ENCODE results near the gene VASN.
A peak's percentile ranks its signal among the peaks of the same experiment; 100 is the strongest.
"Not testable (repeated sequence)": the region's sequence is repeated elsewhere in the genome, so short reads cannot be mapped to it uniquely, and the experiment has no call there.

The VASN gene

DNA sequence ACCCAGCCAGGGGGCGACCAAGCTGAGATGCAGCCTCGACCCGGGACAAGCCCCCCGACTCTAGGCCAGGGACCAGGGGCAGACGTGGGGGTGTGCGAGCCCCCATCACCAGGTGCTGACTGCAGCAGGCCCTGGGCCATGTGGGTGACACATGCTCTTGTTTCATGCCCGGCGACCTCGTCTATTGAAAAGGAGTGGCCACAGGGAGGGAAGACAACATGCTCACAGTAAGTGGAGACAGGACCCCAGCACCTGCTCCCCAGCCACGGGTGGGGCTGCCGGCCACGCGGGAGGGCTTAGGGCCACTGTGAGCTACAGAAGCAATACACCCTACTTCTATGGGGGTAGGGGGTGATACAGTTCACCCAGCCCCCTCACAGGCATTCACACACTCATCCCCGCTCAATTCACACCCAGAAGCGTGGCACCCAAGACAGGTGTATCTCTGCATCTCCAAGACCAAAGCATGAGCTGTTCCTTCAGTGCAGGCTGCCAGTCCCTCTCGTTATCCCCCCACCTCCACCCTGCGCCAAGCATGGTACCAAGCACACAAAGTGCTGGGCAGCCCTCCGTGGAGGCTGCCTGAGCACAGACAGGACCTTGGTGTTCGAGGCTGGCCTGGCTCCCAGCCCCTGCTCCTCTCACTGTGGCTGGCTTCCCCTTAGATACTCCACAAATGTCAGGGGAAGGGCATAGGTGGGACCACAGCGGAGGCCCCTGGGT, 13.6 kb downstream of the VASN start:
- no peak for DNase-seq (ENCODE audit: low read depth)

- no peak for DNase-seq (ENCODE audit: low read depth)
Observed at GRCh38 chr16:4385789-4386450, 14.3 kb downstream of the VASN start.

GRCh38 chr16:4386451-4386805, 14.8 kb downstream of the VASN start:
- DNase-seq (ENCODE audit: low read depth) = no peak

- DNase-seq (ENCODE audit: low read depth) = peak; percentile 55
Observed at GRCh38 chr16:4386951-4387565, 15.4 kb downstream of the VASN start.

- no peak for DNase-seq (ENCODE audit: low read depth)
Observed at GRCh38 chr16:4387781-4388180, 16.1 kb downstream of the VASN start.

GRCh38 chr16:4388271-4389021, 16.8 kb downstream of the VASN start:
- DNase-seq (ENCODE audit: low read depth) = no peak

- no peak for DNase-seq (ENCODE audit: low read depth)
Observed at GRCh38 chr16:4389051-4389955, 17.7 kb downstream of the VASN start.

DNA sequence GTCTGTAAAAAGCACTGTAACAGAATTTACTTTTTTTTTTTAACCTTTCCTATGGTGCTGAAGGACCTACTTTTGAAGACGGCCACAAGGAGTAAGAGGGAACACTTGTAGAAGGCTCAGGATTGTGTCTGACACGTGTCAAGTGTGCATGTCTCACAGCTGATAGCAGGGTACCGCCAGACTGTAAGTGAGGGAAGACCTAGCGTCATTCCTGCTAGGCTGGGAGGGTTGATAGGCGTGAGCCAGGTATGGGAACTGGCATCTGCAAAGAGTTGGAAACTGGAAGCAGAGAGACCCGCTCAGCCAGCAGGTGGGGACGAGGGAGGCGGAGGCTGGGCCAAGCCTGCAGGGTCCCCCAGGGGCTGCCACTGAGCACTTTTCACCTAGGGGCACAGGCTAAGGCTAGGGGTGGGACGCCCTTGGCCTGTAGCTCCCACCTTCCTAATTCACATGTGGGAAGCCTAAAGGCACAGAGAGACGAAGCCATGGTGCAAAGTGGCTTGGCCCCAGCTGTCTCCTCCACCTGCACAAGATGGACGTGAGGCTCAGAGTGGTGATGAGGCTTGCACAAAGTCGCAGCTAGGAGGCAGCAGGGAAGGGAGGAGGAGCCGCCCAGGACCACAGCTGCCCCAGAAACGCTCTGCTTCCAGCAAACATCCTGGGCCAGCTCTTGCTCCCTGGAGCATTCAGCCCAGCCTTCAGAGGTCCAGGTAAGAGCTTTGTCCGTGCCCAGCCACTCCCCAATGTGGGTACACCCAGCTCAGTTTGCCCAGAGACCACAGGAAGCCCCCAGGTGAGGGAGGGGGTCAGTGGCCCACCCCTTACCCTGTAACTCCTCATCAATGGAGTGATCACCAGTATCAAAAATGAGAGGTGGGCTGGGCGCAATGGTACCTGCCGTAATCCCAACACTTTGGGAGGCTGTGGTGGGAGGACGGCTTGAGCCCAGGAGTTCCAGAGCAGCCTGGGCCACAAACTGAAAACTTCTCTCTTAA, 18.9 kb downstream of the VASN start:
- no peak for DNase-seq (ENCODE audit: low read depth)

GRCh38 chr16:4391631-4392381, 20.2 kb downstream of the VASN start:
- DNase-seq (ENCODE audit: low read depth) = no peak

DNA sequence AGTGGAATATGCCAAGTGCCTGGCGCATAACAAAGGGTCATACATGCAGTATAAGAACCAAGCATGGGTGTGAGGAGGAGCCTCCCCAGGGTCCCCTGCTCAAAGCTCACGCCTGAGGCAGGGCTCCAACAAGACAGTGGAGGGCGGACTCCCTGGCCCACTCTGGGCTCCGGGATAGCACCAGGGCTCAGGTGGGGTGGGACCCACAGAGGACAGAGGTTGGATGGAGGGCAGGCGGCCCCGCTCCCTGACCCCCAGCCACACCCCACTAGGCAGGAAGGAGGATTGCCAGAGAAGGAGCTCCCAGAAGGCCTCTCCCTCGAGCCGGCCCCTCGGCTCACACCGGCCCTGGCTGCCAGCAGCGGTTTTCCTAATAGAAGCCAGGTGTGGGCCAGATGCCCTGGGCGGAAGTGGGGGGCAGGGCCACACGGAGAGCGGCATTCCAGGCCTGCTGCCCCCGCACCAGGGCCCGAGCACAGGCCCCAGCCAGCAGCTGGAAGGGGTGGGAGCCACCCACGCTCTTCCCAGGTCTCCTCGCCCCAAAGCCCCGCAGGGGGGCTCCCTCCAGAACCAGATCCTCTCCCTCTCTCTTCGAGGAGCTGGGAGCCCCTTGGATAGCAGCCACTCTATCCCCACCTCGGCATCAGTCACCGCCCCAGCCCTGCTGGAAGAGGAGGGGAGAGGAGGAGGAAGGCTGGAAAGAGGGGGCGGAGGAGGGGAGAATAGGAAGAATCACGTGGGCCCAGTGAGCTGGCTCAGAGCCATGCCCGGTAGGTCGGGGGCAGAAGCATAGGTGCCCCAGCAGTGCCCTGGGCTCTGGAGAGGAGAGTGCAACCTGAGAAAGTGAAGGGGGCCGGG, 21.0 kb downstream of the VASN start:
- DNase-seq (ENCODE audit: low read depth) = peak; percentile 48

GRCh38 chr16:4393240-4393600, 21.6 kb downstream of the VASN start:
- no peak for DNase-seq (ENCODE audit: low read depth)

DNA sequence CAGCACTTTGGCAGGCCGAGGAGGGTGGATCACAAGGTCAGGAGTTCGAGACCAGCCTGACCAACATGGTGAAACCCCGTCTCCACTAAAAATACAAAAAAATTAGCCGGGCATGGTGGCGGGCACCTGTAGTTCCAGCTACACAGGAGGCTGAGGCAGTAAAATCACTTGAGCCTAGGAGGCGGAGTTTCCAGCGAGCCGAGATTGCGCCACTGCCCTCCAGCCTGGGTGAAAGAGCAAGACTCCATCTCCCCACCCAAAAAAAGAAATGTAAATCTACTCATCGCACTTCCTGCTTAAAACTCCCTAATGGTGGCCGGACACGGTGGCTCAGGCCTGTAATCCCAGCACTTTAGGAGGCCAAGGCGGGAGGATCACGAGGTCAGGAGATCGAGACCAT, 22.2 kb downstream of the VASN start:
- not testable (repeated sequence) for DNase-seq (ENCODE audit: low read depth)

DNA sequence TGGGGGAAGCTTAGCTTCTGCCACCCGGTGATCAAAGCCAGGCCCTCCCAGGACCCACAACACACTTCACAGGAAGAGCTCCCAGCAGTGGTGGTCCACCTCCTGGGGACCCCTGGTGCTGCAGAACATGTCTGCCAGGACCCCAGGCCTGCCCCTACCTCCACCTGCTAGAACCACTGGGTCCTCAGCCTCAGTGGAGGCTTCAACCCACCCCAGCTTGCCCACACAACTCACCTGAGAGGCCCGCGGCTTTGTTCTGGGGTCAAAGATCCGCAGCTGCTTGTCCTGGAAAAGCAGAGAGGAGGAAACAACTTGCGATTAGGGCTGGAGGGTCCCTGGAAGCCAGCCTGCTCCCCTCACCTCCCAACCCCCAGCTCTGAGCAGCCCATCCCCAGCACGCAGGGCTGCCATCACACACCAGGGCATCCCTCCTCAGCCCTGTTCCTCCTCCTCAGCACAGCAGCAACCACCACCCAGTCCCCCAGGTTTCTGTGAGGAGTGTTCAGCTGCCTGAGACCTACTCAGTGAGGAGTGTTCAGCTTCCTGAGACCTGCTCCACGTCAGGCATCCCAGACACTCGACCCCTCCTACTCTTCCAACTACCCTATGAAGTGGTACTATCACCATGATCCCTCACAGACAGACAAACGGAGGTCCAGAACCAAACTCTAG, 23.5 kb downstream of the VASN start:
- DNase-seq (ENCODE audit: low read depth) = no peak

GRCh38 chr16:4399001-4399730, 27.5 kb downstream of the VASN start:
- DNase-seq (ENCODE audit: low read depth) = no peak

GRCh38 chr16:4401094-4401501, 29.4 kb downstream of the VASN start:
- no peak for DNase-seq (ENCODE audit: low read depth)

DNA sequence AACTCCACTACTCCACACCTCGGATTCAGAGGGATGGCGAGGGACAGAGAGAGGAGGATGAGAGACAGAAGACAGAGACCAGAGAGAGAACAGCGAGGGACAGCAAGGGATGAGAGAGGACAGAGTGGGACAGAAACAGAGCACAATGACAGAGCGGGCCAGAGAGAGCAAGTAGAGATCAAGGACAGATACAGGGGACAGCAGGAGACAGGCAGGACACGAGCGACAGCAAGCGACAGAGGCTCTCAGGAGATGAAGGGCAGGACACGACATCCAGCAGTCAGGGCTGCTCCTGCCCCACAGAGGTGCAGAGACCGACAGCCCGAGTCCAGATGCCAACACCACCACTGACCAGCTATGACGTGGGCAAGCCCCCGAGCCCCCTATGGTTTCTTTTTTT, 29.9 kb downstream of the VASN start:
- DNase-seq (ENCODE audit: low read depth) = no peak

DNA sequence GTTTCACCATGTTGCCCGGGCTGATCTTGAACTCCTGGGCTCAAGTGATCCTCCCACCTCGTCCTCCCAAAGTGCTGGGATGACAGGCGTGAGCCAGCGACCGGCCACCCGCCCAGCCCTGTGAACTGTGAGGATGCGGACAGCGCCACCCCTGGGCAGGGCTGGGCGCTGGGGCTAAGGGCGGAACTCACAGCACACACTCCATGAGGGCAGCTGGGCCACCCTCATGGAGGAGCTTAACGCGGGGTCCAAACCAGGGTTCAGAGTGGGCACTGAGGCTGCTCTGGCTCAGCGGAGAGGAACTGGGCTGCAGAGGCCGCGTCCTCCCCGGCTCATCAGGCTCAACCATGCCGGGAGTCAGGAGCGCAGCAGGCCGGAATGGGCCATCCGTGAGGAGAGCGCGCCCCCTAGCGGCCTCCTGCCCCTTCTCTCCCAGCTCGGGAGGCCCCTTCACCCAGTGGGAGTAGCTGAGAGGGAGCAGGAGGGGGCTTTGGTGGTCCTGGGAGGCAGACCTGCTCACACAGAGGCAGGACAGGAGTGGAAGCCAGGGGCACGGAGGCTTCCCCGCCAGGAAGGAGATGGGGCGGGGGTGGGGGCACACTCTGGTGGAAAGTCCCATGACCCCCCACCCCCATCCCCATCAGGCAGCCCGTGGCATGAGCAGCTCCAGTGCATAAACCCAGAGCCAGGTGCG, 30.9 kb downstream of the VASN start:
- peak; percentile 55 for DNase-seq (ENCODE audit: low read depth)
